HepG2 (cell line): ENCODE results near the gene AP2A2. TPM values are rescaled to one million over a fixed set of nuclear protein-coding genes. Genes with fewer than 3 reads are reported as not detected.
A peak's percentile ranks its signal among the peaks of the same experiment; 100 is the strongest.

Experiments used
- ARID4A ChIP-seq: sonication (generic); formaldehyde crosslinking; IDR thresholded peaks from 2 replicates; pipeline ENCODE4 v1.5.0; 2020; ENCODE audit warnings: mild to moderate bottlenecking, missing genetic modification reagents, borderline replicate concordance
- ATF5 ChIP-seq: sonication (generic); formaldehyde crosslinking; IDR thresholded peaks from 2 replicates; pipeline ENCODE4 v1.4.0; 2020; ENCODE audit warnings: mild to moderate bottlenecking, low read depth, missing genetic modification reagents
- ELF1 ChIP-seq: sonication (generic); formaldehyde crosslinking; IDR thresholded peaks from 2 replicates; pipeline ENCODE4 v1.4.0; 2020; ENCODE audit warnings: missing genetic modification reagents
- GPN1 ChIP-seq: sonication (generic); formaldehyde crosslinking; IDR thresholded peaks from 2 replicates; pipeline ENCODE4 v1.5.1; 2020; ENCODE audit warnings: missing genetic modification reagents, borderline replicate concordance
- HNRNPUL1 ChIP-seq: fragments of 200-400 bp; formaldehyde crosslinking; IDR thresholded peaks from 2 replicates; pipeline ENCODE4 v1.6.1; 2017; ENCODE audit warnings: low read depth, mild to moderate bottlenecking, low read length, moderate library complexity
- JARID2 ChIP-seq: sonication (generic); formaldehyde crosslinking; IDR thresholded peaks from 2 replicates; pipeline ENCODE4 v1.8.1; 2023; ENCODE audit warnings: missing genetic modification reagents, inconsistent platforms; ENCODE audit not compliant: insufficient replicate concordance
- RAD21 ChIP-seq: fragments of 450-650 bp; formaldehyde crosslinking; IDR thresholded peaks from 2 replicates; pipeline ENCODE4 v1.5.0; 2020; ENCODE audit warnings: mild to moderate bottlenecking
- RFXANK ChIP-seq: IDR thresholded peaks from 2 replicates; pipeline ENCODE4 v1.6.1; 2016
- SMAD3 ChIP-seq: sonication (generic); formaldehyde crosslinking; IDR thresholded peaks from 2 replicates; pipeline ENCODE4 v1.4.0; 2020; ENCODE audit warnings: missing genetic modification reagents
- ZFYVE20 ChIP-seq: sonication (generic); formaldehyde crosslinking; IDR thresholded peaks from 2 replicates; pipeline ENCODE4 v1.8.0; 2023; ENCODE audit warnings: low read depth, mild to moderate bottlenecking, moderate library complexity, missing genetic modification reagents, borderline replicate concordance
- ZNF274 ChIP-seq: sonication (generic); formaldehyde crosslinking; IDR thresholded peaks from 2 replicates; pipeline ENCODE4 v1.5.1; 2020; ENCODE audit warnings: mild to moderate bottlenecking, missing genetic modification reagents
- ZNF414 ChIP-seq: sonication (generic); formaldehyde crosslinking; IDR thresholded peaks from 2 replicates; pipeline ENCODE4 v1.5.0; 2020; ENCODE audit warnings: missing genetic modification reagents
- ZNF564 ChIP-seq: sonication (generic); formaldehyde crosslinking; IDR thresholded peaks from 2 replicates; pipeline ENCODE4 v1.8.1; 2023; ENCODE audit warnings: mild to moderate bottlenecking, missing genetic modification reagents
- ZNF883 ChIP-seq: sonication (generic); formaldehyde crosslinking; IDR thresholded peaks from 2 replicates; pipeline ENCODE4 v1.5.1; 2020; ENCODE audit warnings: mild to moderate bottlenecking, missing genetic modification reagents; ENCODE audit errors: not compliant biosample characterization
- polyA plus RNA-seq, 8 experiments: library from polyadenylated mRNA; depleted of rRNA in 3 of 8; stranded (reverse) in 7 of 8; unstranded in 1 of 8; fragments of >200 nt; fragmentation: Illumina TruSeq in 4 of 8; extraction: Trizol in 4 of 8; gene quantifications; 2 replicates each; pipeline versions ENCODE4 v1.2.1 to v1.2.3, GENCODE V29; 2011 to 2016; ENCODE audit warnings: low read depth in 4 of 8, missing spikeins in 1 of 8, mixed read lengths in 1 of 8; ENCODE audit not compliant: insufficient read depth in 1 of 8
- total RNA-seq, 5 experiments: library from RNA; depleted of rRNA; stranded (reverse); fragments of >200 nt; fragmentation: Illumina TruSeq; extraction: Trizol; gene quantifications; 2 replicates each; pipeline ENCODE4 v1.2.3, GENCODE V29; 2016; ENCODE audit warnings: low read depth in 1 of 5
- TF ChIP-seq, protein P1 (sequence below): sonication (generic); formaldehyde crosslinking; IDR thresholded peaks from 2 replicates; pipeline ENCODE4 v1.8.1; 2023; ENCODE audit warnings: missing genetic modification reagents, inconsistent platforms, borderline replicate concordance
- TF ChIP-seq, protein P2 (sequence below): sonication (generic); formaldehyde crosslinking; IDR thresholded peaks from 2 replicates; pipeline ENCODE4 v1.5.0; 2020; ENCODE audit warnings: missing genetic modification reagents
- TF ChIP-seq, protein P3 (sequence below): sonication (generic); formaldehyde crosslinking; IDR thresholded peaks from 2 replicates; pipeline ENCODE4 v1.5.1; 2020; ENCODE audit warnings: missing genetic modification reagents, mild to moderate bottlenecking, borderline replicate concordance

AP2A2 gene
- total and polyA plus RNA-seq, 2 of the 13 experiments (the other 11 are each of a cell fraction or from before 2014, with no cell fraction given) = 25.7 to 75.7 TPM

GRCh38 chr11:952406-953385 lies 27.0 kb downstream of the AP2A2 start (continued):
- TF ChIP-seq ATF5 (CRISPR knock-in tag) = no peak
- peak; percentile 68; the same call in 1 of the 2 replicates for TF ChIP-seq HNRNPUL1
- 0 out of 2 replicates have a peak, but pooled peaks have one; percentile 20 for TF ChIP-seq RAD21
- no peak for TF ChIP-seq RFXANK (CRISPR knock-in tag)
- TF ChIP-seq ZNF564 = no peak
- TF ChIP-seq ZNF414 = no peak
- TF ChIP-seq ZNF274 (CRISPR knock-in tag) = no peak
- TF ChIP-seq ZNF883 = no peak
- TF ChIP-seq ARID4A (CRISPR knock-in tag) = peak; percentile 46; the same call in 1 of the 2 replicates
- TF ChIP-seq, protein P1, sequence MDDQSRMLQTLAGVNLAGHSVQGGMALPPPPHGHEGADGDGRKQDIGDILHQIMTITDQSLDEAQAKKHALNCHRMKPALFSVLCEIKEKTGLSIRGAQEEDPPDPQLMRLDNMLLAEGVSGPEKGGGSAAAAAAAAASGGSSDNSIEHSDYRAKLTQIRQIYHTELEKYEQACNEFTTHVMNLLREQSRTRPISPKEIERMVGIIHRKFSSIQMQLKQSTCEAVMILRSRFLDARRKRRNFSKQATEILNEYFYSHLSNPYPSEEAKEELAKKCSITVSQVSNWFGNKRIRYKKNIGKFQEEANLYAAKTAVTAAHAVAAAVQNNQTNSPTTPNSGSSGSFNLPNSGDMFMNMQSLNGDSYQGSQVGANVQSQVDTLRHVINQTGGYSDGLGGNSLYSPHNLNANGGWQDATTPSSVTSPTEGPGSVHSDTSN (CRISPR knock-in tag) = no peak
- TF ChIP-seq ZFYVE20 (CRISPR knock-in tag) = no peak
- no peak for TF ChIP-seq GPN1 (CRISPR knock-in tag)
- TF ChIP-seq JARID2 (CRISPR knock-in tag) = no peak
- no peak for TF ChIP-seq SMAD3 (CRISPR knock-in tag)
- TF ChIP-seq, protein P2, sequence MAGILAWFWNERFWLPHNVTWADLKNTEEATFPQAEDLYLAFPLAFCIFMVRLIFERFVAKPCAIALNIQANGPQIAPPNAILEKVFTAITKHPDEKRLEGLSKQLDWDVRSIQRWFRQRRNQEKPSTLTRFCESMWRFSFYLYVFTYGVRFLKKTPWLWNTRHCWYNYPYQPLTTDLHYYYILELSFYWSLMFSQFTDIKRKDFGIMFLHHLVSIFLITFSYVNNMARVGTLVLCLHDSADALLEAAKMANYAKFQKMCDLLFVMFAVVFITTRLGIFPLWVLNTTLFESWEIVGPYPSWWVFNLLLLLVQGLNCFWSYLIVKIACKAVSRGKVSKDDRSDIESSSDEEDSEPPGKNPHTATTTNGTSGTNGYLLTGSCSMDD (CRISPR knock-in tag) = no peak
- TF ChIP-seq, protein P3, sequence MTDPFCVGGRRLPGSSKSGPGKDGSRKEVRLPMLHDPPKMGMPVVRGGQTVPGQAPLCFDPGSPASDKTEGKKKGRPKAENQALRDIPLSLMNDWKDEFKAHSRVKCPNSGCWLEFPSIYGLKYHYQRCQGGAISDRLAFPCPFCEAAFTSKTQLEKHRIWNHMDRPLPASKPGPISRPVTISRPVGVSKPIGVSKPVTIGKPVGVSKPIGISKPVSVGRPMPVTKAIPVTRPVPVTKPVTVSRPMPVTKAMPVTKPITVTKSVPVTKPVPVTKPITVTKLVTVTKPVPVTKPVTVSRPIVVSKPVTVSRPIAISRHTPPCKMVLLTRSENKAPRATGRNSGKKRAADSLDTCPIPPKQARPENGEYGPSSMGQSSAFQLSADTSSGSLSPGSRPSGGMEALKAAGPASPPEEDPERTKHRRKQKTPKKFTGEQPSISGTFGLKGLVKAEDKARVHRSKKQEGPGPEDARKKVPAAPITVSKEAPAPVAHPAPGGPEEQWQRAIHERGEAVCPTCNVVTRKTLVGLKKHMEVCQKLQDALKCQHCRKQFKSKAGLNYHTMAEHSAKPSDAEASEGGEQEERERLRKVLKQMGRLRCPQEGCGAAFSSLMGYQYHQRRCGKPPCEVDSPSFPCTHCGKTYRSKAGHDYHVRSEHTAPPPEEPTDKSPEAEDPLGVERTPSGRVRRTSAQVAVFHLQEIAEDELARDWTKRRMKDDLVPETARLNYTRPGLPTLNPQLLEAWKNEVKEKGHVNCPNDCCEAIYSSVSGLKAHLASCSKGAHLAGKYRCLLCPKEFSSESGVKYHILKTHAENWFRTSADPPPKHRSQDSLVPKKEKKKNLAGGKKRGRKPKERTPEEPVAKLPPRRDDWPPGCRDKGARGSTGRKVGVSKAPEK = no peak
- no peak for TF ChIP-seq ELF1 (CRISPR knock-in tag)
